ENCODE results near the gene WDR83. TPM values are rescaled to one million over a fixed set of nuclear protein-coding genes. Genes with fewer than 3 reads are reported as not detected.
"Not testable (repeated sequence)": the region's sequence is repeated elsewhere in the genome, so short reads cannot be mapped to it uniquely, and the experiment has no call there.

Gene WDR83
- total RNA-seq, 1 donor from 2014 or later, result 11.0 TPM

DNA sequence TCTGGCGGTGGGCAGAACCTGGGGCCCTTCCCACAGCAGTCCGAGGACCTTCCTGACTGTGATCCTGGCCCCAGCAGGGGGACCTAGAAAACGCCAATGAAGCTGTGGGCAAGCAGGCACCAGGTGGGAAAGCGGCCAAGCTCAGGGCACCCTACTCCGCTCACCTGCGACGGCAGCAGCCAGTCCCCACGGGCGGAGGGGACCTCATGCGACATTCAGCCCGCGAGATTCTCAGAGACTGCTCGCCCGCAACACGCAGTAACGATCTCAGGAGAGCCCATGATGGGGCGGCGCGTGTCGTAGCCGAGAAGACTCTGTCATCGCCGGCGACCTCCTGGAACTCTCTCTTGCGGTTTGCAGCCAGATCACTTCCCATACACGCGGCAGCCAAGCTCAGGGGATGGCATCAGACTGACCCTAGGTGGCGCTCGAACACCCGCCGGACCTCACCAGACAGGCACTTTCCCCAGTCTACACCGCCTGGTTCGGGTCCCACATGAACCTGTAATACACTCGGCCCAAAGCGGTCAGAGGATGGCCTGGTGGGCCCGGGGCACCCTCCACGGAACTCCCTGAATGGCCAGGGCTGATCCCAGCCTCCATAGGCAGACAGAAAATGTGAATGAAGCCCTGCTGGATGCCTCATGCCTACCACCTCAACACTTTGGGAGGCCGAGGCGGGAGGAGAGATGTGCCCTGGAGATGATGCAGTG, 26.6 kb upstream of the WDR83 start:
- Mint-ChIP-seq H3K4me3 (peak overlapping the region; percentile 62), H3K36me3 (peaks cover 6% of the 10 kb centered on the region), H3K4me1 (peaks cover 5% of the 10 kb centered on the region), H3K27ac (peak overlapping the region; percentile 46), H3K9me3 (peaks cover 14% of the 10 kb centered on the region), H3K27me3 (ENCODE audit: insufficient read depth, low read depth) (peaks cover 5% of the 10 kb centered on the region)
- peak overlapping the region; percentile 13 for H3K4me3 ChIP-seq
- peak overlapping the region; percentile 99 for H2AFZ ChIP-seq (replicated peaks)
- DNase-seq (ENCODE audit: low spot score), result peak; percentile 85
- no peaks in the 10 kb centered on the region for H3K4me1 ChIP-seq
- no peaks in the 10 kb centered on the region for H3F3A ChIP-seq (ENCODE audit: low read depth)
- no peaks in the 10 kb centered on the region for H3K27me3 ChIP-seq
- H3K79me2 ChIP-seq (ENCODE audit: low read depth), result no peaks in the 10 kb centered on the region
- H4K20me1 ChIP-seq (ENCODE audit: low read depth), result no peaks in the 10 kb centered on the region
- no peak overlapping the region for H3K9ac ChIP-seq
- H3K27ac ChIP-seq, result no peak overlapping the region
- H3K36me3 ChIP-seq, result no peaks in the 10 kb centered on the region
- H3K9me3 ChIP-seq (ENCODE audit: low read depth), result no peaks in the 10 kb centered on the region
- TF ChIP-seq, protein P1, sequence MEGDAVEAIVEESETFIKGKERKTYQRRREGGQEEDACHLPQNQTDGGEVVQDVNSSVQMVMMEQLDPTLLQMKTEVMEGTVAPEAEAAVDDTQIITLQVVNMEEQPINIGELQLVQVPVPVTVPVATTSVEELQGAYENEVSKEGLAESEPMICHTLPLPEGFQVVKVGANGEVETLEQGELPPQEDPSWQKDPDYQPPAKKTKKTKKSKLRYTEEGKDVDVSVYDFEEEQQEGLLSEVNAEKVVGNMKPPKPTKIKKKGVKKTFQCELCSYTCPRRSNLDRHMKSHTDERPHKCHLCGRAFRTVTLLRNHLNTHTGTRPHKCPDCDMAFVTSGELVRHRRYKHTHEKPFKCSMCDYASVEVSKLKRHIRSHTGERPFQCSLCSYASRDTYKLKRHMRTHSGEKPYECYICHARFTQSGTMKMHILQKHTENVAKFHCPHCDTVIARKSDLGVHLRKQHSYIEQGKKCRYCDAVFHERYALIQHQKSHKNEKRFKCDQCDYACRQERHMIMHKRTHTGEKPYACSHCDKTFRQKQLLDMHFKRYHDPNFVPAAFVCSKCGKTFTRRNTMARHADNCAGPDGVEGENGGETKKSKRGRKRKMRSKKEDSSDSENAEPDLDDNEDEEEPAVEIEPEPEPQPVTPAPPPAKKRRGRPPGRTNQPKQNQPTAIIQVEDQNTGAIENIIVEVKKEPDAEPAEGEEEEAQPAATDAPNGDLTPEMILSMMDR (IDR thresholded peaks at IDR 0.05), result peak; percentile 83
- TF ChIP-seq EZH2 (IDR thresholded peaks at IDR 0.05), result no peak
- no peak for TF ChIP-seq EZH2phosphoT487 (IDR thresholded peaks at IDR 0.05)
- H3K4me2 ChIP-seq, result peak overlapping the region; percentile 64

DNA sequence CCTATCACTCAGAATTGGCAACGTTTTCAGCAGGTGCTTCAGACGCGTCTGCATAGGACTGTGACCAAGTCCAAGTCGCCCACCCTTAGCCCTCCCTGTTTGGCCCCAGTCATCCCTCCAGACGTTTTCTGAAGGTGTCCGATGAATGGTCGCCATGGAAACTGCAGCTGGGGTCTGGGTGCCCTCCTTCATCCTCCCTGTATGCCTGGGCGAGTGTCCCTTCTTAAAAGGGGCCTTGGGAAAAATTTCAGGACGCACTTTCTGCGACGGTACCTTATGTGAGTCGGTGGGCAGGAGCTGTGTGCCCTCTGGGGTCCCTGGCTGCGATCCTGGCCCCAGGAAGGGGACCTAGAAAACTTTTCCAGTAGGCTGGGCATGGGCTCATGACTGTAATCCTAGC, 25.2 kb upstream of the WDR83 start:
- no peak overlapping the region for H3K27ac ChIP-seq
- H3K9me3 Mint-ChIP-seq, result peaks cover 9% of the 10 kb centered on the region
- H2AFZ ChIP-seq (replicated peaks), result no peak overlapping the region
- H3K9me3 ChIP-seq (ENCODE audit: low read depth), result no peaks in the 10 kb centered on the region
- H3K27ac Mint-ChIP-seq, result no peak overlapping the region
- DNase-seq (ENCODE audit: low spot score), result no peak
- H3K4me3 Mint-ChIP-seq, result no peak overlapping the region
- no peak for TF ChIP-seq EZH2phosphoT487 (IDR thresholded peaks at IDR 0.05)
- TF ChIP-seq EZH2 (IDR thresholded peaks at IDR 0.05), result no peak
- TF ChIP-seq, protein P1 (IDR thresholded peaks at IDR 0.05), result no peak
- H4K20me1 ChIP-seq (ENCODE audit: low read depth), result no peaks in the 10 kb centered on the region
- no peaks in the 10 kb centered on the region for H3F3A ChIP-seq (ENCODE audit: low read depth)
- no peaks in the 10 kb centered on the region for H3K27me3 ChIP-seq
- no peak overlapping the region for H3K4me2 ChIP-seq
- H3K4me1 ChIP-seq, result no peaks in the 10 kb centered on the region
- peaks cover 5% of the 10 kb centered on the region for H3K4me1 Mint-ChIP-seq
- H3K4me3 ChIP-seq, result no peak overlapping the region
- peaks cover 10% of the 10 kb centered on the region for H3K36me3 Mint-ChIP-seq
- H3K9ac ChIP-seq, result no peak overlapping the region
- H3K27me3 Mint-ChIP-seq (ENCODE audit: insufficient read depth, low read depth), result peaks cover 5% of the 10 kb centered on the region
- H3K36me3 ChIP-seq, result no peaks in the 10 kb centered on the region
- H3K79me2 ChIP-seq (ENCODE audit: low read depth), result no peaks in the 10 kb centered on the region

DNA sequence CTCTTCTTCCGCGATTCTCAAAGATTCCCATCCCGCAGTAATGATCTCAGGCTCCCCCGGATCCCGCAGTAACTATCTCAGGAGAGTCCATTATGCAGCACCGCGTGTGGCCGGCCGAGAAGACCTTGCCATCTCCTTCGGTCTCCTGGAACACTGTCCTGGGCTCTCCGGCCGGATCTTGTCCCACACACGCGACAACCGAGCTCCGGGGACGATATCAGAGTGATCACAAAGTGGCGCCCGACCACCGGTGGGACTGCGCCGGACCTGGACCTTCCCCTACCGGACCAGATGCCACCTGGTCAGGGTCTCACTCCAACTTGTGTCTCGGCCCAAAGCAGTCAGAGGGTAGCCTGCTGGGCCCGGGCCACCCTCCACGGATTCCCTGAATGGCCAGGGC, 24.1 kb upstream of the WDR83 start:
- no peak for DNase-seq (ENCODE audit: low spot score)
- H3K27ac Mint-ChIP-seq, result no peak overlapping the region

DNA sequence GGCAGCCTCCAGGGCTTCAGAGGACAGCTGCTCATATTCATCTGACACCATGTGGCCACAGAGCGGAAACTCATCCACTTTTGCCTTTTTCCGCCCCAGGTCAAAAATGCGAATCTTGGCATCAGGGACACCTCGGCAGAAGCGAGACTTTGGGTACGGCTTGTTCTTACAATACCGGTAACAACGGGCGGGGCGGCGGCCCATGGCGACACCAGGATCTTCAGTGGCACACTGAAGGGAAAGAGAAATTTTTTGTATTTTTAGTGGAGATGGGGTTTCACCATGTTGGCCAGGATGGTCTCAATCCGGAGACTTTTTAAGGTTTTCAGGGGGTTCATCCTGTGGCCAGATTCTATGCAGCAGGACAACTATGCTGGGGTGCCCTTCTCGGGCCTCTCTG, 22.9 kb upstream of the WDR83 start:
- not testable (repeated sequence) for H3K27ac Mint-ChIP-seq; H3K79me2 ChIP-seq (ENCODE audit: low read depth); H3K27me3 Mint-ChIP-seq (ENCODE audit: insufficient read depth, low read depth); H3K9ac ChIP-seq; H3K36me3 ChIP-seq; H3K36me3 Mint-ChIP-seq; H3K27ac ChIP-seq; H3K9me3 ChIP-seq (ENCODE audit: low read depth); H3K27me3 ChIP-seq; H3K9me3 Mint-ChIP-seq; DNase-seq (ENCODE audit: low spot score); H3K4me3 ChIP-seq; H3K4me1 Mint-ChIP-seq; H3K4me1 ChIP-seq; H4K20me1 ChIP-seq (ENCODE audit: low read depth); H3K4me3 Mint-ChIP-seq; H3F3A ChIP-seq (ENCODE audit: low read depth); H2AFZ ChIP-seq (replicated peaks); H3K4me2 ChIP-seq

More for the DNA sequence above, 24.1 kb upstream of the WDR83 start:
- Histone ChIP-seq H2AFZ (replicated peaks) (no peak overlapping the region), H3K9me3 (ENCODE audit: low read depth) (no peaks in the 10 kb centered on the region), H3K27ac (no peak overlapping the region), H3K79me2 (ENCODE audit: low read depth) (no peaks in the 10 kb centered on the region), H3K9ac (no peak overlapping the region), H3K4me1 (no peaks in the 10 kb centered on the region), H3K4me3 (no peak overlapping the region), H3F3A (ENCODE audit: low read depth) (no peaks in the 10 kb centered on the region), H4K20me1 (ENCODE audit: low read depth) (no peaks in the 10 kb centered on the region), H3K27me3 (no peaks in the 10 kb centered on the region), H3K36me3 (no peaks in the 10 kb centered on the region), H3K4me2 (no peak overlapping the region)
- Mint-ChIP-seq H3K9me3 (peaks cover 4% of the 10 kb centered on the region), H3K4me1 (peaks cover 5% of the 10 kb centered on the region), H3K36me3 (peaks cover 6% of the 10 kb centered on the region), H3K4me3 (peak overlapping the region; percentile 21), H3K27me3 (ENCODE audit: insufficient read depth, low read depth) (peaks cover 5% of the 10 kb centered on the region)
- TF ChIP-seq EZH2phosphoT487 (IDR thresholded peaks at IDR 0.05), result no peak
- TF ChIP-seq, protein P1 (IDR thresholded peaks at IDR 0.05), result no peak
- no peak for TF ChIP-seq EZH2 (IDR thresholded peaks at IDR 0.05)
